ENCODE results near the gene PVALEF.

PVALEF gene

DNA sequence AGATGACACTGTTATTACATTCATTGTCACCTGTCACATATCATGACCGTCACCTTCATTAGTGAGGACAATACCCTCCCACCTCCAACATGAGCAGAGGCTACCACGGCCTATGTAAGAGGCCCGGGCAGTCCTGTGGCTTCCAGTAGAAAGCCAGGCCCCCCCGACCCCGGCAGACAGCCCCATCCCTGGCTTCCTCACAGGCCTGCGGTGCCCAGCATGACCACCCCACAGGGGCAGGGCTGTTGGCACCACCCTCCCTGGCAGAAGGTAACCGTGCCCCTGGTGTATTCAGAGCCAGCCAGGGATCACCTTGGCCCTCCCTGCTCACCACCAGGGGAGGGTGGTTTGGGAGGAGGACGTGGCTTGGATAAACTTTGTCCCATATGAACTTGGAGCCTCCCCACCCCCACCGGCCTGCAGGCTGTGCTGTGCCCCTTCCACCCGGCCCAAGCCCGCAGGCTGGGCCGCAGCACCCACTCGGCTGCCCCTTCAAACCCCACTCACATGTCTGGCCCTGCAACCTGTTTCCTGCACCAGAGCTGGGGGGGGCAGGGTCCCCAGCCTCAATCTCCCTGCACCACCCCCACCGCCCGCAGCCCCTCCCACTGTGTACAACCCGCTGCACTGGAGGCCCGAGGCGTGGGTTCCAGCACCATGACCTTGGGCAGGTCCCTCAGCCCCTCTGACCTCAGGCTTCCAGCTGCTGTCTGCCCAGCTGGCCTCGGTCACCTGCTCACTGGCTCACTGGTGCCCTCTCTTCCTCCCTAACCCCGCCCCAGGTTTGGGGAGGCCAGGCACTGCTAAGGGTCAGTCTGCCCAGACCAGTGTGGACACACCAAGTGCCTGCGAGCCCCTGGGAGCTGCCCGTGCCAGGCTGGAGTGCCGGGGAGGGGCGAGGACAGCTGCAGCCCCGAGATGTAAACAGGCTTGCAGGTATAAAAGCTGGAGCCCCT is 13.1 kb downstream of the PVALEF start:
- TF ChIP-seq, protein P1, sequence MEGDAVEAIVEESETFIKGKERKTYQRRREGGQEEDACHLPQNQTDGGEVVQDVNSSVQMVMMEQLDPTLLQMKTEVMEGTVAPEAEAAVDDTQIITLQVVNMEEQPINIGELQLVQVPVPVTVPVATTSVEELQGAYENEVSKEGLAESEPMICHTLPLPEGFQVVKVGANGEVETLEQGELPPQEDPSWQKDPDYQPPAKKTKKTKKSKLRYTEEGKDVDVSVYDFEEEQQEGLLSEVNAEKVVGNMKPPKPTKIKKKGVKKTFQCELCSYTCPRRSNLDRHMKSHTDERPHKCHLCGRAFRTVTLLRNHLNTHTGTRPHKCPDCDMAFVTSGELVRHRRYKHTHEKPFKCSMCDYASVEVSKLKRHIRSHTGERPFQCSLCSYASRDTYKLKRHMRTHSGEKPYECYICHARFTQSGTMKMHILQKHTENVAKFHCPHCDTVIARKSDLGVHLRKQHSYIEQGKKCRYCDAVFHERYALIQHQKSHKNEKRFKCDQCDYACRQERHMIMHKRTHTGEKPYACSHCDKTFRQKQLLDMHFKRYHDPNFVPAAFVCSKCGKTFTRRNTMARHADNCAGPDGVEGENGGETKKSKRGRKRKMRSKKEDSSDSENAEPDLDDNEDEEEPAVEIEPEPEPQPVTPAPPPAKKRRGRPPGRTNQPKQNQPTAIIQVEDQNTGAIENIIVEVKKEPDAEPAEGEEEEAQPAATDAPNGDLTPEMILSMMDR (IDR thresholded peaks at IDR 0.05; ENCODE audit: insufficient read depth, low read length, poor library complexity, severe bottlenecking): no peak
- Histone ChIP-seq H3K27me3 (replicated peaks; ENCODE audit: control insufficient read depth, insufficient read depth, low read length) (no peaks in the 10 kb centered on the region; the same call in 1 of the 2 replicates), H3K36me3 (ENCODE audit: control insufficient read depth, insufficient read depth, low read length) (no peaks in the 10 kb centered on the region), H3K4me3 (replicated peaks; ENCODE audit: low read depth, low read length) (no peak overlapping the region)
- DNase-seq (ENCODE audit: extremely low read depth, insufficient read length): no peak

DNA sequence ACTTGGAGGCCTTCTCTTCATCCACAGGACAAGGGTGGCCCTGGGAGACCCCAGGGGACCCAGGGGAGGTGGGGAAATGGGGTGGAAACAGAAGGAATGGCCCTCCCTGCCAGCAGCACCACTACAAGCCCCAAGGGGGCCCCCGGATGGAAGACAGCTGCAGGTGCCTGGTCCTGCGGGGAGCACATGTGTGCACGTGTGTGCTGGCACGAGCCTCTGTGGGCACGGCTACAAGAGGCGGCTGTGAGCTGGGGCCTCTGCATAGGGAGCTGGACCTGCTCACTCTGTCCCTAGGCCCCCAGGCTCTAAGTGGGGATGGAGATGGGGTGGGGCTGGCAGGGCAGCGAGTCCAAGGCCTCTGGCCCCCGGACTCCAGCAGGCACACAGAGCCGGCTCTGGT is 13.9 kb downstream of the PVALEF start:
- no peak for DNase-seq (ENCODE audit: extremely low read depth, insufficient read length)
- no peak overlapping the region for H3K4me3 ChIP-seq (replicated peaks; ENCODE audit: low read depth, low read length)
- H3K36me3 ChIP-seq (ENCODE audit: control insufficient read depth, insufficient read depth, low read length): no peaks in the 10 kb centered on the region
- no peaks in the 10 kb centered on the region; the same call in 1 of the 2 replicates for H3K27me3 ChIP-seq (replicated peaks; ENCODE audit: control insufficient read depth, insufficient read depth, low read length)
- TF ChIP-seq, protein P1 (IDR thresholded peaks at IDR 0.05; ENCODE audit: insufficient read depth, low read length, poor library complexity, severe bottlenecking): no peak

DNA sequence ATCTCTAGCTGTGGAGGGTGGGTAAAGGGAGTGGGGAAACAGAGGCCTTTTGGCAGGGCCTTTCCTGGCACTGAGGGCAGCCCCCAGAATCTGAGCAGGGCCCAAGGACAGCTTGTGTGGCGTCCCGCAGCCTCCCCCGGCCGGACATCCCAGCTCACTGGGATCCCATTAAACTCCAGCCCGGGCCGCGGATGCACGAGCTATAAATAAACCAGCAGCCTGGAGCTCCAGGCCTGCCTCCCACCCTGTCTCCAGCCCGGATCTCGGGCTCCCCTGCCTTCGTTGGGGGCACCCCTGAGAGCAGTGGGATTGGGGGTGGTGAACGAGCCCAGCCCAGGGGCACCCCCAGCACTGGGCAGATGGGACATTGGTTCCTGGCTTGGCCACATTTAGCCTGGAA is 14.6 kb downstream of the PVALEF start:
- no peaks in the 10 kb centered on the region; the same call in 1 of the 2 replicates for H3K27me3 ChIP-seq (replicated peaks; ENCODE audit: control insufficient read depth, insufficient read depth, low read length)
- TF ChIP-seq, protein P1 (IDR thresholded peaks at IDR 0.05; ENCODE audit: insufficient read depth, low read length, poor library complexity, severe bottlenecking): no peak
- H3K4me3 ChIP-seq (replicated peaks; ENCODE audit: low read depth, low read length): no peak overlapping the region
- DNase-seq (ENCODE audit: extremely low read depth, insufficient read length): no peak
- no peaks in the 10 kb centered on the region for H3K36me3 ChIP-seq (ENCODE audit: control insufficient read depth, insufficient read depth, low read length)

DNA sequence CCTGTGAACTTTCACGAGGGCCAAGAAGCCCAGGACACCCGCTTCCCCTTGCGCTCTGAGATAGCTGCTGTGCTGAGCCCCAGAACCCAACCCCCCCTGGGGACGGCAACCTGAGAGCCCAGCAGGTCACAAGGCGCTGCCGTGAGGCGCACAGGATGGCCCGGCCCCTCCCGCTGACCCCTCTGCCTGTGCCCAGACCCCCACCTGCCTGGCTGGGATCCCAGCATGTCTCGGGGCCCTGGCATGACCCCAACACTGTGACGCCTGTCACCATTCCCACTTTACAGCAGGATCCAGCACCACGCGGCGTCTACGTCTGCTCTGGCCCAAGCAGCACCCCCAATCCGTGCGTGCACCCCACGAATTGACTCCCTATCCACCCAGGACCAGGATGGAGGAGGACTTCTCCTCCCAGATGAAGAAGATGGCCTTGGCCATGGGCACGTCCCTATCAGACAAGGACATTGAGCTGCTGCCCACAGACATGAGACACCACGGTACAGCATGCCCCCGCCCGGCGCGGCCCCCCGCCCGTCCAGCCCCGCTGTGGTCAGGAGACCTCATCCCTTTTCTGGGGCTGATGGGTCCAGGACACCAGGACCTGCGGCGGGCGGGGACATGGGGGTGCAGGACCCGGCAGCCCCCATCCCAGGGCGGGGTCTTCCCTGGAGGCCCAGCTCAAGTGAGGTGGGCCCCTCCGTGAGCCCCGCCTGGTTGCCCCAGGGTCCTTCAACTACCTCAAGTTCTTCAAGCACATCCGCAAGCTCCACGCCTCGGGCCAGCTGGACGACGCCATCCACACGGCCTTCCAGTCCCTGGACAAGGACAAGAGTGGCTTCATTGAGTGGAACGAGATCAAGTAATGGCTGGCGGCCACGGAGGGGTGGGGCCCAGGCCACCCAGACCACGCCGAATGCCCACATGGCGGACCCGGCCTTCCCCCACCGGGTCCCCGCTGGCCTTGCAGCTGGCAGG is 15.8 kb downstream of the PVALEF start:
- Histone ChIP-seq H3K36me3 (ENCODE audit: control insufficient read depth, insufficient read depth, low read length) (no peaks in the 10 kb centered on the region), H3K27me3 (replicated peaks; ENCODE audit: control insufficient read depth, insufficient read depth, low read length) (no peaks in the 10 kb centered on the region; the same call in 1 of the 2 replicates), H3K4me3 (replicated peaks; ENCODE audit: low read depth, low read length) (no peak overlapping the region)
- DNase-seq (ENCODE audit: extremely low read depth, insufficient read length): no peak
- TF ChIP-seq, protein P1 (IDR thresholded peaks at IDR 0.05; ENCODE audit: insufficient read depth, low read length, poor library complexity, severe bottlenecking): no peak

DNA sequence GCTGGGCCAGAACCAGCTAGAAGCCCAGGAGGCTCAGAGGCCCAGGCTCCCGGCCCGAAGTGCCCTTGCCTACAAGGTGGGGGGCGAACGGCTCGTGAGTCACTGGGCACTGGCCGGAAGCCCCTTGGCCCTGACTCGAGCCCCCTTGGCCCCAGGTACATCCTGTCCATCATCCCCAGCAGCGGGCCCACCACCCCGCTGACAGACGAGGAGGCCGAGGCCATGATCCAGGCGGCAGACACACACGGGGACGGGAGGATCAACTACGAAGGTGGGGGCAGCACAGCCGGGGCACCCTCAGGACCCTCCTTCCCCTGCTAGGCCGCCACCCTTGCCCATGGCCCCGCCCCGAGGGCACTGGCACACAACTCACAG is 16.5 kb downstream of the PVALEF start:
- H3K4me3 ChIP-seq (replicated peaks; ENCODE audit: low read depth, low read length): no peak overlapping the region

More for the DNA sequence above, 16.5 kb downstream of the PVALEF start:
- TF ChIP-seq, protein P1 (IDR thresholded peaks at IDR 0.05; ENCODE audit: insufficient read depth, low read length, poor library complexity, severe bottlenecking): no peak
- no peak for DNase-seq (ENCODE audit: extremely low read depth, insufficient read length)
- Histone ChIP-seq H3K27me3 (replicated peaks; ENCODE audit: control insufficient read depth, insufficient read depth, low read length) (no peaks in the 10 kb centered on the region; the same call in 1 of the 2 replicates), H3K36me3 (ENCODE audit: control insufficient read depth, insufficient read depth, low read length) (no peaks in the 10 kb centered on the region)

Measured in GM06990 (cell line).